ENCODE measurements around the gene GNG2.

Gene GNG2

DNA sequence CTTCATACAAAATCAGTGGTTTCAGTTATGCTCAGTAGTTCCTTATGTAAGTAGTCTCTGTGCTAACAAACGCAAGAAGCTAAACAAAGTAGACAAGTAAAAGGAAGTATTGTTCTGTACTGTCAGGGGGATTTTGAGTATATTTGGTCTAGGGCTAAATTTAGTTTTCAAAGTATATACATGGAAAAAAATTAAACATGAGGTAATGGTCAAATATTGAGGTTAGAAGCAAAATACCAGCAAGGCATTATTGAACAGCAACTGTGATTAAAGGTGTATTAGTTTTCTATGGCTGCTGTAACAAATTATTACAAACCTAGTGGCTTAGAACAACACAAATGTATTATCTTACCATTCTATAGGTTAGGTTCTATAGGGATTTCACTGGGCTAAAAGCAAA is 18.8 kb downstream of the GNG2 start:
- Histone ChIP-seq H3K9ac (ENCODE audit: low read depth, low read length) (no peak overlapping the region), H3K4me1 (ENCODE audit: insufficient read depth, low read length) (peaks cover 6% of the 10 kb centered on the region; the same call in 1 of the 2 replicates), H4K20me1 (ENCODE audit: insufficient read depth, low read length) (peaks cover 24% of the 10 kb centered on the region; the same call in 1 of the 2 replicates), H3K4me3 (ENCODE audit: low read depth in 1 of 2, low read length in 2 of 2) (no peak overlapping the region), H3K27ac (ENCODE audit: low read length) (no peak overlapping the region), H3K36me3 (ENCODE audit: insufficient read depth, low read length) (peaks cover 35% of the 10 kb centered on the region; the same call in 1 of the 2 replicates), H3K9me3 (ENCODE audit: insufficient read depth, low read length, severe bottlenecking) (no peaks in the 10 kb centered on the region), H3K27me3 (ENCODE audit: insufficient read depth, low read length, poor library complexity) (no peaks in the 10 kb centered on the region), H3K4me2 (ENCODE audit: insufficient read depth, low read length) (no peak overlapping the region), H2AFZ (ENCODE audit: low read depth, low read length) (no peak overlapping the region), H3K79me2 (ENCODE audit: insufficient read depth, low read length) (peaks cover 94% of the 10 kb centered on the region)
- TF ChIP-seq CTCF (IDR thresholded peaks at IDR 0.05; ENCODE audit: borderline replicate concordance, extremely low read depth, low read length, poor library complexity, severe bottlenecking) (no peak), EZH2 (IDR thresholded peaks at IDR 0.05; ENCODE audit: borderline replicate concordance, low read depth, low read length, severe bottlenecking) (no peak)
- no peak for ATAC-seq (ENCODE audit: insufficient read depth, low read depth)
- no peak for DNase-seq

- Histone ChIP-seq H3K27ac (ENCODE audit: low read length) (0 out of 2 replicates have a peak overlapping the region, but pooled peaks have one; percentile 11), H4K20me1 (ENCODE audit: insufficient read depth, low read length) (peaks cover 24% of the 10 kb centered on the region; the same call in 1 of the 2 replicates), H2AFZ (ENCODE audit: low read depth, low read length) (no peak overlapping the region), H3K9ac (ENCODE audit: low read depth, low read length) (no peak overlapping the region), H3K36me3 (ENCODE audit: insufficient read depth, low read length) (peaks cover 39% of the 10 kb centered on the region), H3K9me3 (ENCODE audit: insufficient read depth, low read length, severe bottlenecking) (no peaks in the 10 kb centered on the region), H3K4me2 (ENCODE audit: insufficient read depth, low read length) (no peak overlapping the region), H3K4me1 (ENCODE audit: insufficient read depth, low read length) (peaks cover 10% of the 10 kb centered on the region), H3K4me3 (ENCODE audit: low read depth in 1 of 2, low read length in 2 of 2) (no peak overlapping the region), H3K27me3 (ENCODE audit: insufficient read depth, low read length, poor library complexity) (no peaks in the 10 kb centered on the region), H3K79me2 (ENCODE audit: insufficient read depth, low read length) (peaks cover 96% of the 10 kb centered on the region)
- ATAC-seq (ENCODE audit: insufficient read depth, low read depth) (no peak), DNase-seq (no peak)
- TF ChIP-seq EZH2 (IDR thresholded peaks at IDR 0.05; ENCODE audit: borderline replicate concordance, low read depth, low read length, severe bottlenecking) (no peak), CTCF (IDR thresholded peaks at IDR 0.05; ENCODE audit: borderline replicate concordance, extremely low read depth, low read length, poor library complexity, severe bottlenecking) (no peak)
Measured at GRCh38 chr14:51880835-51881580, 20.6 kb downstream of the GNG2 start.

DNA sequence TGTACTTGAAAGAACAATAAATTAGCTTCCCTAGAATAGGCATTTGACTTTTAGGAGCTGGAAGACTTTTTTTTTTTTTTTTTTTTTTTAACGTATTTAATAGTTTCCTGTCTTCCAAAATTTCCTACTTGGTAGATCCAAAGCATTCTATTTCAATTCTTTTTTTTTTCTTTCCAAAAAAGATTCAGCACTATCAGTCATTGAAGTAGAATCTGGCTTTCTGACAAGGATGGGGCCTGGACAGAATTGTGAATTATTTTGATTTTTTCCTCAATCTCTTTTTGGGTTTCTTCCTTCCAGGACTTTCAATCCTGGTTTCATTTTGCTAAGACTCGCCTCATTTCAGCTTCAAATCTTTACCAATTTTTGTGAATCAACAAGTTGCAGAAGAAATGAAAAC is 21.2 kb downstream of the GNG2 start:
- H3K4me2 ChIP-seq (ENCODE audit: insufficient read depth, low read length) = no peak overlapping the region
- H3K79me2 ChIP-seq (ENCODE audit: insufficient read depth, low read length) = peaks cover 96% of the 10 kb centered on the region
- H3K27me3 ChIP-seq (ENCODE audit: insufficient read depth, low read length, poor library complexity) = no peaks in the 10 kb centered on the region
- H3K36me3 ChIP-seq (ENCODE audit: insufficient read depth, low read length) = peaks cover 41% of the 10 kb centered on the region
- TF ChIP-seq CTCF (IDR thresholded peaks at IDR 0.05; ENCODE audit: borderline replicate concordance, extremely low read depth, low read length, poor library complexity, severe bottlenecking) (no peak), EZH2 (IDR thresholded peaks at IDR 0.05; ENCODE audit: borderline replicate concordance, low read depth, low read length, severe bottlenecking) (no peak)
- no peak overlapping the region for H3K9ac ChIP-seq (ENCODE audit: low read depth, low read length)
- DNase-seq = no peak
- H3K9me3 ChIP-seq (ENCODE audit: insufficient read depth, low read length, severe bottlenecking) = no peaks in the 10 kb centered on the region
- peaks cover 22% of the 10 kb centered on the region; the same call in 1 of the 2 replicates for H4K20me1 ChIP-seq (ENCODE audit: insufficient read depth, low read length)
- H3K27ac ChIP-seq (ENCODE audit: low read length) = no peak overlapping the region
- H3K4me3 ChIP-seq (ENCODE audit: low read depth in 1 of 2, low read length in 2 of 2) = no peak overlapping the region
- no peak for ATAC-seq (ENCODE audit: insufficient read depth, low read depth)
- H3K4me1 ChIP-seq (ENCODE audit: insufficient read depth, low read length) = peaks cover 10% of the 10 kb centered on the region
- no peak overlapping the region for H2AFZ ChIP-seq (ENCODE audit: low read depth, low read length)
